OCI-LY3 (cell line): ENCODE data around the gene C1orf141.

Source experiments
- H2AFZ ChIP-seq: fragments of 200-600, 300-600 bp; shearing (Covaris generic); 2 replicates; pipeline ENCODE4 v1.6.0; 2014; ENCODE audit warnings: antibody characterized with exemption, low read depth, low read length
- H3K27ac ChIP-seq: fragments of 200-600, 300-600 bp; sonication (generic); 2 replicates; pipeline ENCODE4 v1.5.1; 2014; ENCODE audit warnings: mild to moderate bottlenecking, low read length, moderate library complexity, mixed read lengths
- H3K27me3 ChIP-seq: fragments of 200-600, 300-600 bp; sonication (generic); 2 replicates; pipeline ENCODE4 v1.6.1; 2014; ENCODE audit warnings: low read depth, low read length, mixed read lengths
- H3K36me3 ChIP-seq: fragments of 200-600, 300-600 bp; sonication (generic); replicated peaks from 2 replicates; pipeline ENCODE3; 2014; ENCODE audit warnings: low read depth, low read length, mixed read lengths
- H3K4me1 ChIP-seq: fragments of 300-600, 200-600 bp; sonication (generic); 2 replicates; pipeline ENCODE4 v1.6.1; 2014; ENCODE audit warnings: low read length, mixed read lengths
- H3K4me2 ChIP-seq: fragments of 200-600, 300-600 bp; sonication (generic); 2 replicates; pipeline ENCODE4 v1.6.1; 2014; ENCODE audit warnings: low read length, mixed read lengths
- H3K4me3 ChIP-seq: fragments of 300-600, 200-600 bp; sonication (generic); 2 replicates; pipeline ENCODE4 v1.5.1; 2014; ENCODE audit warnings: antibody characterized with exemption, mild to moderate bottlenecking, low read length, moderate library complexity
- H3K79me2 ChIP-seq: fragments of 300-600, 200-600 bp; shearing (Covaris generic); 2 replicates; pipeline ENCODE4 v1.6.1; 2014; ENCODE audit warnings: mild to moderate bottlenecking, low read length, mixed read lengths
- H3K9ac ChIP-seq: fragments of 300-600, 200-600 bp; shearing (Covaris generic); 2 replicates; pipeline ENCODE4 v1.6.0; 2014; ENCODE audit warnings: mild to moderate bottlenecking, low read length, moderate library complexity
- H3K9me3 ChIP-seq: fragments of 200-600, 300-600 bp; shearing (Covaris generic); 2 replicates; pipeline ENCODE4 v1.6.1; 2014; ENCODE audit warnings: low read length, mixed read lengths; ENCODE audit not compliant: insufficient read depth
- H4K20me1 ChIP-seq: fragments of 200-600, 300-600 bp; sonication (generic); 2 replicates; pipeline ENCODE4 v1.6.1; 2016; ENCODE audit warnings: low read length, mixed read lengths; ENCODE audit not compliant: insufficient read depth
- EZH2phosphoT487 ChIP-seq: fragments of 200-600 bp; shearing (Covaris generic); IDR thresholded peaks from 2 replicates; pipeline ENCODE4 v1.6.1; 2018; ENCODE audit warnings: antibody characterized with exemption, mixed run types, low read depth
- TF ChIP-seq, protein P1 (sequence below): fragments of 200-600, 300-600 bp; sonication (generic); IDR thresholded peaks from 2 replicates; pipeline ENCODE4 v1.5.1; 2014; ENCODE audit warnings: antibody characterized with exemption, low read length, low read depth

The C1orf141 gene

DNA sequence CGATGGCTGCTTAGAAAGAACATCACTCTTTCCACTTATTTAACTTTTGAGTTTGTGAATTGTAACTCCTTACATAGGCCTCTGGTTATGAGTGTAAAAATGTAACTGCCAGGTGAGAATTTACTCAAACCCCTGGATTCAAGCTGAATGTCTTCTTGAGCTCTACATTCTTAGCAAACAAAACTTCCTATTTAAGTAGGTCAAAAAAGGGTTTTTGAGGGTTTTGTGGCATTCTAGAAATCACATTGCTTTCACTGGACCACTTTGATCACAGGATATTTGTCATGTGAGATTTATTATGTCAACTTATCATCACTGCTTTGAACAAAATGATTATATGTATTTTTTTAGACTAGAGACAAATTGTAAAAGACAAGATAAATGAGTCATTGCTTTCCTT is 37.2 kb upstream of the C1orf141 start:
- Histone ChIP-seq H3K27ac (no peak overlapping the region), H3K9me3 (no peaks in the 10 kb centered on the region), H2AFZ (no peak overlapping the region), H3K79me2 (no peaks in the 10 kb centered on the region), H3K27me3 (no peaks in the 10 kb centered on the region), H3K4me2 (no peak overlapping the region), H3K4me3 (no peak overlapping the region), H3K9ac (no peak overlapping the region), H4K20me1 (no peaks in the 10 kb centered on the region), H3K36me3 (no peaks in the 10 kb centered on the region), H3K4me1 (peaks cover 21% of the 10 kb centered on the region)
- no peak for TF ChIP-seq EZH2phosphoT487
- TF ChIP-seq, protein P1, sequence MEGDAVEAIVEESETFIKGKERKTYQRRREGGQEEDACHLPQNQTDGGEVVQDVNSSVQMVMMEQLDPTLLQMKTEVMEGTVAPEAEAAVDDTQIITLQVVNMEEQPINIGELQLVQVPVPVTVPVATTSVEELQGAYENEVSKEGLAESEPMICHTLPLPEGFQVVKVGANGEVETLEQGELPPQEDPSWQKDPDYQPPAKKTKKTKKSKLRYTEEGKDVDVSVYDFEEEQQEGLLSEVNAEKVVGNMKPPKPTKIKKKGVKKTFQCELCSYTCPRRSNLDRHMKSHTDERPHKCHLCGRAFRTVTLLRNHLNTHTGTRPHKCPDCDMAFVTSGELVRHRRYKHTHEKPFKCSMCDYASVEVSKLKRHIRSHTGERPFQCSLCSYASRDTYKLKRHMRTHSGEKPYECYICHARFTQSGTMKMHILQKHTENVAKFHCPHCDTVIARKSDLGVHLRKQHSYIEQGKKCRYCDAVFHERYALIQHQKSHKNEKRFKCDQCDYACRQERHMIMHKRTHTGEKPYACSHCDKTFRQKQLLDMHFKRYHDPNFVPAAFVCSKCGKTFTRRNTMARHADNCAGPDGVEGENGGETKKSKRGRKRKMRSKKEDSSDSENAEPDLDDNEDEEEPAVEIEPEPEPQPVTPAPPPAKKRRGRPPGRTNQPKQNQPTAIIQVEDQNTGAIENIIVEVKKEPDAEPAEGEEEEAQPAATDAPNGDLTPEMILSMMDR: no peak

DNA sequence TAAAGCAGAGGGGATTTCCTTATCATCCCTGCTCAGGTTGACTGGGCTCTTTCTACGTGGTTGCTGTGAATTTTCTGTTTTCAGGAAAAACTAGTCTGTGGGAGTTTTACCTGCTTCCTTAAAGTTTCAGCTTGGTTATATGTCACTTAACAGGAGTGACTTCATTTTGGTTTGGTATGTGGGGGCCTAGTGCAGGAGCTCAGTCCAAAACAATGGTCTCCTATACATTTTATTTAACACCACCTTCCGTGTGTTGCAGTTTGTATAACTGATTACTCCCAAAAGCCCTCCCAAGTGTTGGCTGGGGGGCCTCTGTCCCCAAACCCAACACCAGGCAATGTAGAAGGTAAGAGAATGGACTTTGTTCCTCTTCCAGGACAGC is 36.8 kb upstream of the C1orf141 start:
- no peak overlapping the region for H3K27ac ChIP-seq
- H3K4me1 ChIP-seq: peaks cover 25% of the 10 kb centered on the region
- H3K27me3 ChIP-seq: no peaks in the 10 kb centered on the region
- H3K9ac ChIP-seq: no peak overlapping the region
- H3K4me2 ChIP-seq: no peak overlapping the region
- H4K20me1 ChIP-seq: no peaks in the 10 kb centered on the region
- no peak overlapping the region for H2AFZ ChIP-seq
- TF ChIP-seq EZH2phosphoT487: no peak
- TF ChIP-seq, protein P1: no peak
- H3K36me3 ChIP-seq: no peaks in the 10 kb centered on the region
- H3K9me3 ChIP-seq: no peaks in the 10 kb centered on the region
- H3K79me2 ChIP-seq: no peaks in the 10 kb centered on the region
- no peak overlapping the region for H3K4me3 ChIP-seq

DNA sequence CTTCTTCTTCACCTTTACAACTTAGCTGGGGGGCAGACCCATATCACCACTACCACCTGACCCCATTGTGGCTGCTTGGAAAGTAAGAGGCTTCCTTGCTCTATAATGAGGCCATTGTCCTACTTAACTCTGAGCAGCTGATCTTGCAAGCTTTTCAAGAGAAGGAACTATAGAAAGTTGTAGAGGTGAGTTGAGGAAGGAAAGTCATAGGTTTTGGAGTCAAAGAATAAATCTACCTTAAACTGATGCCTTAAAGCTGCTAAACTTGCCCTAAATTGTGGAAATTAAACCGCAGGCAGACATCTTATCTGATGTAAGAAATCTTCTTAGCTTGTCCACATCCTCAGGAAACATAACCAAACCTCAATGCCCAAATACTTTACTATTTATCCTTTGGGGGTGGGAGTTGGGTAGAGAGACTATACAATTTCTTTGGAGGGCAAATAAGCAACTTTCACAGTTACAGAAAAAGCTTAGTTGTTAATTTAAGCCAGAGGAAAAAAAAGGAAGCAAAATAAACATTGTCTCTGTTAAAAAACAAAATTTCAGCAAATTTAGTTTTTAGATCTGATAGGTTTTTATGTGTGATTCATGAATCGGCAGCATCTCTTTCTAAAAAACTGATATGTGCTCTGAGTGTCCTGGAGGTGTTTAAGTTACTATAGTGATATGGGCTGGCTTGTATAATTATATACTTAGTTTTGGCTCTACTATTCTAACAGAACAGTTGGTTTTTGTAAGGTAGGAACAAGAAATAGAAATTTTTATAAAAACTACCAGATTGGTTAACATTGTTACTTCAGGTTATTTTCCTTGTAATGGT is 36.2 kb upstream of the C1orf141 start:
- no peaks in the 10 kb centered on the region for H3K27me3 ChIP-seq
- H3K4me2 ChIP-seq: no peak overlapping the region
- no peak overlapping the region for H2AFZ ChIP-seq

DNA sequence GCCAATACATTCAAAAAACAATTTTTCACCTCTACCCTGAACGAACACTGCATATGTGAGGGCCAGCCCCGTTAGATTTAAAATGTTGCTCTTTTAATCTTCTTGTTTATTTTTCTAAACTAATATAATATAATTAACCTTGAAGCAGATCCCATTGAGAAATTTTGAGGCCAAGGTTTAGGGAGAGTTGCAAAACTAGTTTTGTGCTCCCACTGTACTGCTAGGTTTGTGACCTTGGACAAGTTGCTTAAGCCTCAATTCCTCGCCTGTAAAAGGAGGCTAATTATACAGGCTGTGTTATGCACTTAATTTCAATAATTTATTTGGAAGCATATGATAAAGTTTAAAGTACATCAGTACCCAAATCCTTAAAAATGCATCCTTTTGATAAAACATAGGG is 35.2 kb upstream of the C1orf141 start:
- Histone ChIP-seq H3K36me3 (no peaks in the 10 kb centered on the region), H3K4me3 (no peak overlapping the region), H3K4me2 (0 out of 2 replicates have a peak overlapping the region, but pooled peaks have one; percentile 17), H3K4me1 (peaks cover 36% of the 10 kb centered on the region), H2AFZ (no peak overlapping the region), H3K9me3 (no peaks in the 10 kb centered on the region), H4K20me1 (no peaks in the 10 kb centered on the region), H3K27me3 (no peaks in the 10 kb centered on the region), H3K9ac (no peak overlapping the region), H3K27ac (no peak overlapping the region), H3K79me2 (no peaks in the 10 kb centered on the region)
- TF ChIP-seq, protein P1: no peak
- TF ChIP-seq EZH2phosphoT487: no peak

More for the DNA sequence above, 36.2 kb upstream of the C1orf141 start:
- no peak overlapping the region for H3K9ac ChIP-seq
- H4K20me1 ChIP-seq: no peaks in the 10 kb centered on the region
- H3K4me1 ChIP-seq: peaks cover 31% of the 10 kb centered on the region
- no peak for TF ChIP-seq EZH2phosphoT487
- TF ChIP-seq, protein P1: no peak
- H3K9me3 ChIP-seq: no peaks in the 10 kb centered on the region
- H3K4me3 ChIP-seq: no peak overlapping the region
- no peaks in the 10 kb centered on the region for H3K79me2 ChIP-seq
- H3K36me3 ChIP-seq: no peaks in the 10 kb centered on the region
- H3K27ac ChIP-seq: no peak overlapping the region
